RWPE2 (cell line): Measurements from ENCODE around the gene DIP2B.

ENCODE experiments used
- ATAC-seq: fragments of 200-7000 bp; cut with Tn5 transposase; 3 replicates; pipeline ENCODE4 v1.9.1; 2021; ENCODE audit warnings: low read depth
- DNase-seq: peaks from one replicate; pipeline ENCODE4 v3.0.0-alpha.2; 2020; ENCODE audit warnings: low spot score
- H3K27ac ChIP-seq: fragments of 450-650 bp; 2 replicates; pipeline ENCODE4 v1.5.1; 2017; ENCODE audit warnings: mild to moderate bottlenecking; ENCODE audit not compliant: poor library complexity, severe bottlenecking
- H3K27me3 ChIP-seq: fragments of 250-450 bp; sonication (Bioruptor Pico); 2 replicates; pipeline ENCODE4 v1.5.1; 2021; ENCODE audit warnings: mild to moderate bottlenecking, moderate library complexity; ENCODE audit not compliant: insufficient read depth, poor library complexity, severe bottlenecking
- H3K36me3 ChIP-seq: fragments of 250-450 bp; sonication (Bioruptor Pico); 2 replicates; pipeline ENCODE4 v1.5.1; 2020; ENCODE audit warnings: low read depth, mild to moderate bottlenecking, moderate library complexity
- H3K4me1 ChIP-seq: fragments of 250-450 bp; sonication (Bioruptor Pico); 2 replicates; pipeline ENCODE4 v1.5.1; 2021; ENCODE audit warnings: mild to moderate bottlenecking, moderate library complexity; ENCODE audit not compliant: insufficient read depth, poor library complexity, severe bottlenecking
- H3K4me3 ChIP-seq: fragments of 250-450 bp; sonication (Bioruptor Pico); 2 replicates; pipeline ENCODE4 v1.5.1; 2021; ENCODE audit warnings: mild to moderate bottlenecking, moderate library complexity; ENCODE audit not compliant: severe bottlenecking
- H3K9me3 ChIP-seq: fragments of 250-450 bp; sonication (Bioruptor Pico); 2 replicates; pipeline ENCODE4 v1.5.1; 2021; ENCODE audit warnings: mild to moderate bottlenecking, moderate library complexity; ENCODE audit not compliant: severe bottlenecking
- TF ChIP-seq, protein P1 (sequence below): fragments of 450-650 bp; IDR thresholded peaks from one replicate; pipeline ENCODE4 v1.5.1; 2017; ENCODE audit warnings: mild to moderate bottlenecking, moderate library complexity; ENCODE audit not compliant: poor library complexity, severe bottlenecking

Gene DIP2B

DNA sequence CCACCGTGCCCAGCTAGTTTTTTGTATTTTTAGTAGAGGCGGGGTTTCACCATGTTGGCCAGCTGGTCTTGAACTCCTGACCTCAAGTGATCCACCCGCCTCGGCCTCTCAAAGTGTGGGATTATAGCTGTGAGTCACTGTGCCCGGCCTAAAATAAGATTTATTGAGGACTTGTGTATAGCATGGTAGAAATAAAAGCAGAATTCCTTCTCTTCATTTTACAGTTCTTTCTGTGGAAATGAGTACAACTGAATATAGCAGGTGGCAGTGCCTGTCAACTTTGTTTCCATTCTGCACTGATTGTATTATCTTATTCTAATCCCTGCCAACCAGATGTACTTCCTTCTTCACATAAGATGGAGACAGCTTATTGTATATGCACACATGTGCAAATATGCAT, 41.0 kb downstream of the DIP2B start:
- H3K27me3 ChIP-seq, result no peaks in the 10 kb centered on the region
- peak overlapping the region; percentile 32 for H3K27ac ChIP-seq
- DNase-seq (no peak), ATAC-seq (no peak)
- H3K36me3 ChIP-seq, result 0 out of 2 replicates have a peak, but pooled peaks cover 10% of the 10 kb centered on the region
- no peaks in the 10 kb centered on the region for H3K9me3 ChIP-seq
- no peak overlapping the region for H3K4me3 ChIP-seq
- H3K4me1 ChIP-seq, result peaks cover 54% of the 10 kb centered on the region
- TF ChIP-seq, protein P1, sequence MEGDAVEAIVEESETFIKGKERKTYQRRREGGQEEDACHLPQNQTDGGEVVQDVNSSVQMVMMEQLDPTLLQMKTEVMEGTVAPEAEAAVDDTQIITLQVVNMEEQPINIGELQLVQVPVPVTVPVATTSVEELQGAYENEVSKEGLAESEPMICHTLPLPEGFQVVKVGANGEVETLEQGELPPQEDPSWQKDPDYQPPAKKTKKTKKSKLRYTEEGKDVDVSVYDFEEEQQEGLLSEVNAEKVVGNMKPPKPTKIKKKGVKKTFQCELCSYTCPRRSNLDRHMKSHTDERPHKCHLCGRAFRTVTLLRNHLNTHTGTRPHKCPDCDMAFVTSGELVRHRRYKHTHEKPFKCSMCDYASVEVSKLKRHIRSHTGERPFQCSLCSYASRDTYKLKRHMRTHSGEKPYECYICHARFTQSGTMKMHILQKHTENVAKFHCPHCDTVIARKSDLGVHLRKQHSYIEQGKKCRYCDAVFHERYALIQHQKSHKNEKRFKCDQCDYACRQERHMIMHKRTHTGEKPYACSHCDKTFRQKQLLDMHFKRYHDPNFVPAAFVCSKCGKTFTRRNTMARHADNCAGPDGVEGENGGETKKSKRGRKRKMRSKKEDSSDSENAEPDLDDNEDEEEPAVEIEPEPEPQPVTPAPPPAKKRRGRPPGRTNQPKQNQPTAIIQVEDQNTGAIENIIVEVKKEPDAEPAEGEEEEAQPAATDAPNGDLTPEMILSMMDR, result no peak

DNA sequence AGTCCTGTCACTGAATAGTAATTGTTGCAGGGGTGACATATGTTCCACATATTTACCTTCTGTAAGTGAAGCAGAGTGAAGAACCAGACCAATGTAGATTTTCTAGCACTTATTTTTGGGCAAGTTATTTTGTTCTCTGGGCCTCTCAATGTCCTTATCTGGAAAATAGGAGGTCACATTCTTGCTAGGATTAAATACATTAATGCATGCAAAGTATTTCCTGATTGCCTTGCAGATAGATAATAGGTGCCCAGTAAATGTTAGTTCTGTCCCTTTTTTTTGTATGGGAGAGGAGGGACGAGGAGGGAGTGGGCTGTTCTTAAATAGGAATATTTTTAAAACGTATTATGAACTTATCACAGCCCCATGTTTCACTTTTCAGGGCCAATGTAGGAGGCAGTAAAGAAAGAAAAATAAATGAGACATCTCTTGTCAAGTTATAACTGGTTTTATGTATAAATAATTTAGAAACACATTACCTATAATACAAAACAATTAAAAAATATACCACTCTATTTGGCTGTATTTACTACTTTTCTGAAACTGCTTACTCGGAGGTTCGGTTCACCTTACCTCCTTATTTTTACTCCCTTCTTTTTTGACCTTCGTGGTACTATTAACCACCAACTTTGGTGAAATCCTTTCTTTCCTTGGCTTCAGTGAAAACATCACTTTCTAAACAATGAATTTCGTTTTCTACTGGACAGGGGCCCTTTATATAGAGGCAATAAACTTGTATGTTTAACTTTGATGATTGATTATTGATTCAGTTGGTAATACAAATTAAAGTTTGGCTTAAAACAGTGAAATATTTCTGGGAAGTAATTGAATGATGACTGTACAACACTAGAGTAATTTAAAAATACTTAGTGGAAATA, 41.9 kb downstream of the DIP2B start:
- 0 out of 2 replicates have a peak, but pooled peaks cover 7% of the 10 kb centered on the region for H3K36me3 ChIP-seq
- no peaks in the 10 kb centered on the region for H3K9me3 ChIP-seq
- DNase-seq (no peak), ATAC-seq (no peak)
- TF ChIP-seq, protein P1, result no peak
- no peak overlapping the region for H3K4me3 ChIP-seq
- H3K4me1 ChIP-seq, result peaks cover 49% of the 10 kb centered on the region
- H3K27me3 ChIP-seq, result no peaks in the 10 kb centered on the region
- peak overlapping the region; percentile 32 for H3K27ac ChIP-seq

DNA sequence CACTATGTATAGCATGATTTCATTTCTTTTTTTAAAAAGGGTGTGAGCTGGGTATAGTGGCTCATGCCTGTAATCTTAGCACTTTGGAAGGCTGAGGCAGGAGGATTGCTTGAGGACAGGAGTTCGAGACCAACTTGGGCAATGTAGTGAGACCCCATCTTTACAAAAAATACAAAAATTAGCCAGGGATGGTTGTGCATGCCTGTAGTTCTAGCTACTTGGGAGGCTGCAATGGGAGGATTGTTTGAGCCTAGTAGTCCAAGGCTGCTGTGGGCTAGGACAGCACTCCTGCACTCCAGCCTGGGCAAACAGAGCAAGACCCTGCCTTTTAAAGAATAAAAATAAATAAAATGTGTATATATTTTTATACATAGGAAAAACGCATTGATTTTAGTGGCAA, 43.0 kb downstream of the DIP2B start:
- Histone ChIP-seq H3K36me3 (0 out of 2 replicates have a peak, but pooled peaks cover 7% of the 10 kb centered on the region), H3K27me3 (no peaks in the 10 kb centered on the region), H3K27ac (peak overlapping the region; percentile 73), H3K9me3 (no peaks in the 10 kb centered on the region), H3K4me3 (no peak overlapping the region), H3K4me1 (peaks cover 43% of the 10 kb centered on the region)
- no peak for ATAC-seq
- DNase-seq, result no peak
- TF ChIP-seq, protein P1, result no peak

DNA sequence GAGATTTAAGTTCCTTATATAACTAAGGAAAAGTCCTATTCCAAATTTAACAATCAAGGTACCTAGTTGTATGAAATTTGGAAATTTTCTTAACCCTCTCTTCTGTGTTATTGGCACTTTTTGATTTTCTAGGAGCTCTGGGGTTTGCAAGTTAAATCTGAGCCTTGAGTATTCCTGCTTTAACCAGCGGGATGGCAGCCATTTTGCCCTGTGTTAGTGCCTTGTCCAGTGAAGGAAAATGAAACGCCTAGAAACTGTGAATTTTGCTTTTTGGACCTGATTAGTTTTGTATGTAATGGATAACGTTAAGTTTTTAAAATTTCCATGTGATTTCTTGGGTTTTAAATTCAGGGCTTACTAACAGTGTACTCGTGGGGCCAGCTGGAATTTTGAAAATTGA, 45.1 kb downstream of the DIP2B start:
- no peaks in the 10 kb centered on the region for H3K9me3 ChIP-seq
- peak overlapping the region; percentile 73 for H3K27ac ChIP-seq
- peaks cover 43% of the 10 kb centered on the region for H3K4me1 ChIP-seq

More for the DNA sequence above, 45.1 kb downstream of the DIP2B start:
- TF ChIP-seq, protein P1, result no peak
- H3K27me3 ChIP-seq, result no peaks in the 10 kb centered on the region
- DNase-seq (no peak), ATAC-seq (no peak)
- H3K4me3 ChIP-seq, result no peak overlapping the region
- H3K36me3 ChIP-seq, result no peaks in the 10 kb centered on the region
